BJ (cell line): Measurements from ENCODE around the gene FTO. TPM values are rescaled to one million over a fixed set of nuclear protein-coding genes. Genes with fewer than 3 reads are reported as not detected.
"Not testable (repeated sequence)": the region's sequence is repeated elsewhere in the genome, so short reads cannot be mapped to it uniquely, and the experiment has no call there.

Experiments
- CTCF ChIA-PET: fragments of 350-600 bp; formaldehyde crosslinking; extraction: SDS; loops from one replicate; lab custom pipeline; 2021; ENCODE audit warnings: antibody characterized with exemption, inconsistent platforms; lab: Yijun Ruan, JAX
- POLR2A ChIA-PET: fragments of 300-600 bp; sonication (Branson Sonifier 250); formaldehyde crosslinking; extraction: SDS; loops from one replicate; lab custom pipeline; 2021; ENCODE audit warnings: antibody characterized with exemption; lab: Charles Lee
- DNase-seq: peaks from one replicate; pipeline ENCODE4 v3.0.0-alpha.2; 2011; ENCODE audit warnings: low read depth
- H3K27me3 ChIP-seq: 2 replicates; pipeline ENCODE4 v1.6.0; 2011; ENCODE audit warnings: low read length; ENCODE audit not compliant: control insufficient read depth, insufficient read depth
- H3K36me3 ChIP-seq: 2 replicates; pipeline ENCODE4 v1.5.1; 2011; ENCODE audit warnings: low read length; ENCODE audit not compliant: control insufficient read depth, insufficient read depth
- H3K4me3 ChIP-seq: 2 replicates; pipeline ENCODE4 v1.5.1; 2011; ENCODE audit warnings: low read depth, mild to moderate bottlenecking, control low read depth, low read length
- CTCF ChIP-seq: IDR thresholded peaks from 2 replicates; pipeline ENCODE4 v1.5.1; 2011; ENCODE audit warnings: low read depth, mild to moderate bottlenecking, control low read depth, inconsistent platforms, low read length, moderate library complexity; ENCODE audit not compliant: insufficient read depth
- polyA plus RNA-seq: library from polyadenylated mRNA; depleted of rRNA; stranded (reverse); fragments of >200 nt; gene quantifications from 2 replicates; pipeline ENCODE4 v1.2.3, GENCODE V29; 2011

FTO gene
- polyA plus RNA-seq, 1 experiment = 86.3 TPM

DNA sequence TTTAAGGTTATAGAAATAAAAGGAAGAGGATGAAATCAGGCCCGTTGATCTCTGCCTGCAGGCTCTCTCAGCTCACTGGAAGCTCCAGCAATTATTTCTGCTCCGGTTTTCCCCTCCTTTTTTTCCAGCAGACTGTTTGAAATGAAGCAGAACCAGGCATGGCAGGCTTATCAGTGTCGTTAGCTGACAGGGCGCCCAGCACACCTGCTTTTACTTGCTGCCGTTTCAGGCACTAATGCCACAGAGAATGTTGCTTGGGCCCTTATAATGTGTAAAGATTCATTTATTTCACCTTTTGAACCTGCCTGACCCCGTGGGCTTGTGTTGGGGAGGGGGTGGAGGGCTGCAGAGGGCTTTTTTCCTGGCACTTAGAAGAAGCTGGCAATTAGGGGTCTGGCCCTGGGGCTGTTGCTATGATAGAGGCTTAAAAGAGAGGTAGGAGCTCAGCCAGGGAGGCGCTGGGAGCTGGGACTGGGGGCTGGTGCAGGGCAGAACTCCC is 474.6 kb downstream of the FTO start:
- no peak for DNase-seq
- peaks cover 3% of the 10 kb centered on the region for H3K27me3 ChIP-seq
- ChIA-PET CTCF (interaction anchor here (1.4 to 1.9 kb wide), 2 partner anchors 14 to 628 kb away, joined by 6 read pairs; no protein-coding TSS in a partner anchor), POLR2A (no interaction called here)
- TF ChIP-seq CTCF = no peak
- H3K36me3 ChIP-seq = no peaks in the 10 kb centered on the region
- no peak overlapping the region for H3K4me3 ChIP-seq

DNA sequence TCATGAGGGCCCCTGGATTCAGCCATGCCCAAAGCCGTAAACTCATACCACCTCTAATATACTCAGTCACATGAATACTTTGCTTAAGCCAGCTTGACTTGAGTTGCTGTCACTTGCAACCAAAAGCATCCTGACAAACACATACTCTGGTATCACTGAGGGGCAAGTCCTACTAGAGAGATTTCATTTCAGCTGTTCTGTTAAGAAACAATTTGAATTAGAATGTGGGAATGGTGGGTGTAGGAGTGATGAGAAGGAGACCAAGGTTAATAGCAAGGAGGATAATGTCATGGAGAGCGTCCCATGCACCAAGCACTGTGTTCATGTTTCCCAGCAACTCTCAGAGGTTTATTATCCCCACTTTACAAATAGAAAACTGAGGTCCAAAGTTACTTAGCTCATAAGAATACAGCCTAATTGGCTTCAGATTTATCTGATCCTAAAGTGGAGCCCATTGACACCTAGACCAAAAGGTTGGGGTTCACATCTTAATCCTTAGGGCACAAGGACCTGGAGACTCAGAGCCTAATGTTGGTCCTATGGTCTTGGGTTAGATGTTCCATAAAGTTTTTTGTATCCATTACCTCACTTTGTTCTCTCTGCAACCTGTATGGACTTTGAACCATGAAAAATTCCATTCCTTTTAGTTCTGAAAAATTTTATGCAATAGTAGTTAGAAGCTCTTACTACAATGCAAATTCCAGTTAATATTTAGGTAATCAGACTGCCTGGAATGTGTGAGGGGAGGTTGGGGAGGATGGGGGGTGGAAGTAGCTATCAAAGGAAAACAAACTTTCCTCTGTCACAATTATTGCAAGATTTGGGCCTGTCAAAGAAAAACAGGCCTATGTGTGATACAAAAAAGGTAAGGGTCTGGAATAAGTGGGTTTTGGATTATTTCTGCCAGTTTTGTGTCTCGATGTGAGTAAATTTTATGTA is 476.7 kb downstream of the FTO start:
- no peak for TF ChIP-seq CTCF
- Histone ChIP-seq H3K4me3 (no peak overlapping the region), H3K27me3 (peaks cover 1% of the 10 kb centered on the region), H3K36me3 (no peaks in the 10 kb centered on the region)
- ChIA-PET POLR2A (no interaction called here), CTCF (interaction anchor here (0.9 to 1.4 kb wide), 3 partner anchors 10 to 14 kb away, joined by 3 read pairs; no protein-coding TSS in a partner anchor)
- DNase-seq = no peak

DNA sequence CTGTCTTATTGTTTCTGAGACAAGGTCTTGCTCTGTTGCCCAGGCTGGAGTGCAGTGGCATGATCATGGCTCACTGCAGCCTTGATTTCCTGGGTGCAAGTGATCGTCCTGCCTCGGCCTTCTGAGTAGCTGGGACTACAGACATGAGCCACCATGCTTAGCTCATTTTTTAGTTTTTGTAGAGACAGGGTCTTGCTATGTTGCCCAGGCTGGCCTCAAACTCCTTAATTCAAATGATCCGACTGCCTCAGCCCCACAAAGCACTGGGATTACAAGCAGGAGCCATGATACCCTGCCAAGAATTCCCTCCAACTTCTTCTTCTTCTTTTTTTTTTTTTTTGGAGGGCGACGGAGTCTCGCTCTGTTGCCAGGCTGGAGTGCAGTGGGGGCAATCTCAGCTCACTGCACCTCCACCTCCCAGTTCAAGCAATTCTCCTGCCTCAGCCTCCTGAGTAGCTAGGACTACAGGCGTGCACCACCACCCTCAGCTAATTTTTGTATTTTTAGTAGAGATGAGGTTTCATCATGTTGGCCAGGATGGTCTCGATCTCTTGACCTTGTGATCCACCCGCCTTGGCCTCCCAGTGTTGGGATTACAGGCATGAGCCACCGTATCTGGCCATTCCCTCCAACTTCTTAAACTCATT is 477.9 kb downstream of the FTO start:
- H3K4me3 ChIP-seq, H3K36me3 ChIP-seq, DNase-seq, H3K27me3 ChIP-seq, POLR2A ChIA-PET: not testable (repeated sequence)
- CTCF ChIA-PET = interaction anchor here (0.9 kb wide), 1 partner anchor 13 kb away, joined by 3 read pairs; no protein-coding TSS in a partner anchor

GRCh38 chr16:54185045-54185444 is 481.1 kb downstream of the FTO start:
- ChIA-PET POLR2A (no interaction called here), CTCF (no interaction called here)
- Histone ChIP-seq H3K4me3 (no peak overlapping the region), H3K36me3 (no peaks in the 10 kb centered on the region), H3K27me3 (peaks cover 9% of the 10 kb centered on the region)
- TF ChIP-seq CTCF = no peak
- no peak for DNase-seq

DNA sequence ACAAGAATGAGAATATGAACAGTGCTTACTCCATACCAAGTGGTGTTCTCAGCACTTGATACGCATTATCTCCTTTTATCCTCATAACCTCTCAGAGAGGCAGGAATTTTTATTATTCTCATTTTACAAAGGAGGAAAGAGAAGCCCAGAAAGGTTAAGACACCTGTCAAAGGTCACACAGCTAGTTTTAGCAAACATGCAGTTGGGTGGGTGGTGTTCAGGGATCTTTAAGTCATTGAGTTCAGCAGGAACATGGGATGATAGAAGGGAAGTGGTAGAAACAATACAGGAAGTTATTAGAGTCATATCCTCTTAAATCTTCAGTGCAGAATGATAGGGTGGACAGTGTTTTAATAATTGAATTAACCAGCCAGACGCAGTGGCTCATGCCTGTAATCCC is 487.2 kb downstream of the FTO start:
- ChIA-PET POLR2A (no interaction called here), CTCF (interaction anchor here (2.2 kb wide), 1 partner anchor 418 kb away, joined by 5 read pairs; no protein-coding TSS in a partner anchor)
- Histone ChIP-seq H3K4me3 (no peak overlapping the region), H3K36me3 (no peaks in the 10 kb centered on the region), H3K27me3 (peaks cover 4% of the 10 kb centered on the region)
- DNase-seq = no peak
- no peak for TF ChIP-seq CTCF
